GM18951 (cell line): Measurements from ENCODE around the gene TNFSF8.

ENCODE experiments used
- POLR2A ChIP-seq: IDR thresholded peaks from 4 replicates; pipeline ENCODE4 v1.6.1; 2011; ENCODE audit warnings: mild to moderate bottlenecking; ENCODE audit not compliant: insufficient read length, insufficient read depth; ENCODE audit errors: extremely low read depth
- in situ Hi-C: fragments of 300-500 bp; cut with MboI; formaldehyde crosslinking; loops from one replicate; pipeline ENCODE4 v1.12.0; 2022; ENCODE audit warnings: low sequenced_read_pairs, mixed read lengths, inconsistent platforms; ENCODE audit not compliant: unreplicated experiment

TNFSF8 gene

GRCh38 chr9:114953046-114953445, 22.7 kb upstream of the TNFSF8 start:
- in situ Hi-C loops: no loop called here
- no peak for TF ChIP-seq POLR2A

- no peak for TF ChIP-seq POLR2A
- in situ Hi-C loops: no loop called here
Measured at GRCh38 chr9:114950761-114951160, 20.4 kb upstream of the TNFSF8 start.

- no peak for TF ChIP-seq POLR2A
- in situ Hi-C loops: no loop called here
Measured at GRCh38 chr9:114947058-114947457, 16.7 kb upstream of the TNFSF8 start.

- no peak for TF ChIP-seq POLR2A
- in situ Hi-C loops: no loop called here
Measured at GRCh38 chr9:114945616-114946412, 15.4 kb upstream of the TNFSF8 start.

- TF ChIP-seq POLR2A: no peak
- in situ Hi-C loops: no loop called here
Measured at GRCh38 chr9:114941376-114941775, 11.0 kb upstream of the TNFSF8 start.

GRCh38 chr9:114938687-114939575, 8.5 kb upstream of the TNFSF8 start:
- TF ChIP-seq POLR2A: no peak
- in situ Hi-C loops: no loop called here

GRCh38 chr9:114937516-114937915, 7.1 kb upstream of the TNFSF8 start:
- TF ChIP-seq POLR2A: no peak
- in situ Hi-C loops: no loop called here

GRCh38 chr9:114936581-114936980, 6.2 kb upstream of the TNFSF8 start:
- in situ Hi-C loops: no loop called here
- TF ChIP-seq POLR2A: no peak

GRCh38 chr9:114935119-114935518, 4.7 kb upstream of the TNFSF8 start:
- TF ChIP-seq POLR2A: no peak
- in situ Hi-C loops: no loop called here

- TF ChIP-seq POLR2A: no peak
- in situ Hi-C loops: no loop called here
Measured at GRCh38 chr9:114932502-114932901, 2.1 kb upstream of the TNFSF8 start.

GRCh38 chr9:114931407-114931806, 1.0 kb upstream of the TNFSF8 start:
- no peak for TF ChIP-seq POLR2A

GRCh38 chr9:114929201-114929600, 1.2 kb downstream of the TNFSF8 start:
- in situ Hi-C loops: no loop called here

More at GRCh38 chr9:114931407-114931806, 1.0 kb upstream of the TNFSF8 start:
- in situ Hi-C loops: no loop called here

GRCh38 chr9:114928671-114929070, 1.7 kb downstream of the TNFSF8 start:
- in situ Hi-C loops: no loop called here

More at GRCh38 chr9:114929201-114929600, 1.2 kb downstream of the TNFSF8 start:
- TF ChIP-seq POLR2A: no peak

GRCh38 chr9:114928136-114928535, 2.3 kb downstream of the TNFSF8 start:
- in situ Hi-C loops: no loop called here
- TF ChIP-seq POLR2A: no peak

More at GRCh38 chr9:114928671-114929070, 1.7 kb downstream of the TNFSF8 start:
- no peak for TF ChIP-seq POLR2A

GRCh38 chr9:114925672-114926071, 4.7 kb downstream of the TNFSF8 start:
- in situ Hi-C loops: no loop called here
- TF ChIP-seq POLR2A: no peak
